Fibroblast of skin of right quadriceps (primary cell): ENCODE data around the gene SBF1.
"Not testable (repeated sequence)": the region's sequence is repeated elsewhere in the genome, so short reads cannot be mapped to it uniquely, and the experiment has no call there.

Experiments
- DNase-seq: peaks from one replicate; pipeline ENCODE4 v3.0.0-alpha.2; 2013

Gene SBF1

GRCh38 chr22:50443801-50444625 is 30.8 kb downstream of the SBF1 start:
- no peak for DNase-seq

GRCh38 chr22:50443197-50443596 is 31.6 kb downstream of the SBF1 start:
- DNase-seq: no peak

- DNase-seq: no peak
Observed at GRCh38 chr22:50441428-50441993, 33.3 kb downstream of the SBF1 start.

DNA sequence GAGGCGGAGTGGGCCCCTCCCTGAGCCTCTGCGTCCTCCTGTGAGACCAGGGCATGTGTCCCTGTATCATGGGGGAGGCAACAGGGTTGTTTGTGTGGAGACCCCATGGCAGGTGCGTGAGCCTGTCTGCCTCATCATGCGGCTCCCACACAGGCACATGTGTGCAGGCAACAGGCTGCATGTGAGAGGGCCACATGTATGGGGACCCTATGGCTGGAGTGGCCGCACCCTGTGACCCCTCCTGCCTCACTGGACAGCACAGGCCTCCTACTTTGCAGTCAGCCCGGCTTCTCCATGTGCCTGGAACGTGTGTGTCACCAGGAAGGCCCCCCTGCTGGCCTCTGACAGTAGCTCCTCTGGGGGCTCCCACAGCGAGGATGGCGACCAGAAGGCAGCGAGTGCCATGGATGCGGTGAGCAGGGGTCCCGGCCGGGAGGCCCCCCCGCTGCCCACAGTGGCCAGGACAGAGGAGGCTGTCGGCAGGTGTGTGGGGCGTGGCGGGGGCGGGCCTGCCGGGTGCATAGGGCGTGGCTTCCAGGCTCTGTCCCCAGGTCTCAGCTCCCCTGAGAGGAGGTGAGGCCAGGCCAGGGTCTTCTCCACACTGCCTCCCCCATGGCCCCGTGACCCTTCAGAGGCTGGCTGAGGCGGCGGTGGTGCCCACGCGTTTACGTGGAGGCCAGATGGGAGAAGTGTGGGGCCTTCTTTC is 34.1 kb downstream of the SBF1 start:
- no peak for DNase-seq

GRCh38 chr22:50439871-50440331 is 34.9 kb downstream of the SBF1 start:
- no peak for DNase-seq

DNA sequence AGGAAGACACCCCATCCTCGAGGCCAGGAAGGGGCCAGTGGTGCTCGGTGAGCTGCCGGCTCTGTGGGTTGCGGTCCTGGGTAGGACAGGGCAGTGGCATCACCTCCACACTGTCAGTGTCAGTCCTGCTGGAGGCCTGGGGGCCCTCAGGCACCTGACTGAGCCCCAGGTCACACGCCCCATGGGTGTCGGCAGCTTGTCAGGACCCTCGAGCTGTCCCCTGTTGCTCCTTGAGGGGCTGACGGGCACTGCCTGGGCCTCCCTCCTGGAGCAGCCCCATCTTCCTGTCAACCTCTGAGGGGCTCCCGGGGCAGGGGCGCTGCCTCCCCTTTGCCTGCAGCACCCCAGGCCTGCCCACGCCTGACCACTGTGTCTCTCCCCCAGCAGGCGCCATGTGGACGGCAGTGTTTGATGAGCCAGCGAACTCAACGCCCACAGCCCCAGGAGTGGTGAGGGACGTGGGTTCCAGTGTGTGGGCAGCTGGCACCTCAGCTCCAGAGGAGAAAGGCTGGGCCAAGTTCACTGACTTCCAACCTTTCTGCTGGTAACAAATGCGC is 35.4 kb downstream of the SBF1 start:
- DNase-seq: no peak

DNA sequence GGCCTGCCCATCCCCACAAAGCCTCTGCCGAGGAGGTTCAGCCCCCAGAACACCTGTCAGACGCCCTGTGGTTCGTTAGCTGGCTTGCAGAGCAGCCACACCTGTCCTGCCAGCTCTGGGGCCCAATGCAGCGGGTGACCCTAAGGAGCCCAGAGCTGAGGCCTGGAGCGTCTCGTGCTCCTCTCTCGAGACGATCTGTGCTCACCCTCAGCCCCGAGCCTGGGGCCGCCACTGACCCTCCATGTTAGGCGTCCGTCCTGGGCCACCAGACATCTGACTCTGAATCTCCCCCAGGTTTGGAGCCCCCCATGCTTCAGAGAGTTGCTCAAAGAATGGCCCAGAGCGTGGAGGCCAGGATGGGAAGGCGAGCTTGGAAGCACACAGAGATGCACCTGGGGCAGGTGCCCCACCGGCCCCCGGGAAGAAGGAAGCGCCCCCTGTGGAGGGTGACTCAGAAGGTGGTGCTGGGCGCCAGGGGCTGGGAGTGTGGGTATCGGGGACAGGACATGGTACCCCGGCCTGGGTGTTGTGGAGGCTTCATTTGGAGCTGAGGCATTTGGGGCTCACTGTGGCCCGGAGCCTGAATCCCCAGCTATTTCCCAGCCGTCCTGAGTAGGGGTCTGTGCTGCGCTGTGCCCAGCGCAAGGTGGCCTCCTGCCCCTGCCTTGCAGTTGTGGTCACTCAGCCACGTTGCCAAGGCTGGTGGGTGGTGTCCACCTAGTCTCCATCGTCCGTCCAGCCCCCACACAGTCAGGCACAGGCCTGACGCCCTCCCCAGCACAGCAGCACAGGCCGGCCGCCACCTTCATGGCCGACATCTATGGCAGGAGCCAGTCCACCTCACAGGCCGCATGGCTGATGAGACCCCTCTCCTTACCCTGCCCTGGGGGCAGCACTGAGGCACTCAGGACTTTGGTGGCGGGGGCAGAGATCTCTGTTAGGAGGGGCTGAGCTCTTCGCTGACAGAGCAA is 36.2 kb downstream of the SBF1 start:
- no peak for DNase-seq

- no peak for DNase-seq
Observed at GRCh38 chr22:50437511-50438304, 37.1 kb downstream of the SBF1 start.

- DNase-seq: no peak
Observed at GRCh38 chr22:50436841-50437341, 37.9 kb downstream of the SBF1 start.

GRCh38 chr22:50436015-50436830 is 38.6 kb downstream of the SBF1 start:
- no peak for DNase-seq

DNA sequence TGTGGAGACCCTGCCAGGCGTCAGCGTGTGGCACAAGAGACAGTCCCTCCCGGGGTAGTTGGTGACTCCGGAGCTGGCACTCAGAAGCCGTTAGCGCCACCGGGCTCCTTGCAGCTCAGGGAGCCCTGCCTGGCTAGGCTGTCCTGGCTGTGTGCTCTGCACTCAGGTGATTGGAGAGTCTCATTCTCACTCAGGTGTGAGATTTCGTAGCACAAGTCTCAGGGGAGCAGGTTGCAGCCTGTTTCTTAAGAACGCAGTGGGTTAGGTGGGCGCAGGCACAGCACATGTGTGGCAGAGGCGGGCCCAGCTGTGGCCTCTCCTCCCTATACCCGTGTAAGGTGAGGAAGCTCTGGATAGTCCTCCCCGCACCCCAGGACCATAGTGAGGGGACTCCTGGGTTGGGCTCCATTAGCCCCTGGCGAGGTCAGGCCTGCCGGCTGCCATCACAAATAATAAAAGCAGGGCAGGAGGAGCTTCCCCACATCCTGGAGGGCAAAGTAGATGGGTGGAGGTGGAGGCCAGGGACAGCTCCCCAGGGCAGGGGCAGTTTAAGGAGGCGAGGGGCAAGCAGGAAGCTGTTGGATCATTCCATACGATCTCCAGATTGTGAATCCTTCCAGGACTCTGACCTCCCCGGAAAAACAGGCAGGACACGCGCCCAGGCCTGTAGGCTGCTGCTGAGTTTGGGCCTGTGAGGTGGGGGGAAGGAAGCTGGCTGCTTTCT is 39.4 kb downstream of the SBF1 start:
- DNase-seq: no peak

DNA sequence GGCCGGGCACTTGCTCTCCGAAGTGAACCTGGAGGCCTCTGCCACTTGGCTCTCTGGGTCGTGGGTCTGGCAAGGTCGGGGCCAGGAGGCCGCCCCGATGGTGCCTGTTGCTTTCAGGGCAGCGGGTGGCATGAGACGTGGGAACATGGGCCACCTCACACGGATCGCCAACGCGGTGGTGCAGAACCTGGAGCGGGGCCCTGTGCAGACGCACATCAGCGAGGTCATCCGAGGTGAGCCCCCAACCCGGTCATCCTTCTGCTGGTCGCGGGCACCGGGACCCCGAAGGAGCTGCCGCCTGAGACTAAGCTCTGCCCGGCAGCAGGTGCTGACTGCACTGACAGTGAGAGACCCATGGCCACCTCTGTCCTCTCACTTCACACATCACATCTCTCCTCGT is 40.0 kb downstream of the SBF1 start:
- DNase-seq: no peak

GRCh38 chr22:50432877-50433510 is 41.8 kb downstream of the SBF1 start:
- not testable (repeated sequence) for DNase-seq

GRCh38 chr22:50432131-50432876 is 42.5 kb downstream of the SBF1 start:
- no peak for DNase-seq

DNA sequence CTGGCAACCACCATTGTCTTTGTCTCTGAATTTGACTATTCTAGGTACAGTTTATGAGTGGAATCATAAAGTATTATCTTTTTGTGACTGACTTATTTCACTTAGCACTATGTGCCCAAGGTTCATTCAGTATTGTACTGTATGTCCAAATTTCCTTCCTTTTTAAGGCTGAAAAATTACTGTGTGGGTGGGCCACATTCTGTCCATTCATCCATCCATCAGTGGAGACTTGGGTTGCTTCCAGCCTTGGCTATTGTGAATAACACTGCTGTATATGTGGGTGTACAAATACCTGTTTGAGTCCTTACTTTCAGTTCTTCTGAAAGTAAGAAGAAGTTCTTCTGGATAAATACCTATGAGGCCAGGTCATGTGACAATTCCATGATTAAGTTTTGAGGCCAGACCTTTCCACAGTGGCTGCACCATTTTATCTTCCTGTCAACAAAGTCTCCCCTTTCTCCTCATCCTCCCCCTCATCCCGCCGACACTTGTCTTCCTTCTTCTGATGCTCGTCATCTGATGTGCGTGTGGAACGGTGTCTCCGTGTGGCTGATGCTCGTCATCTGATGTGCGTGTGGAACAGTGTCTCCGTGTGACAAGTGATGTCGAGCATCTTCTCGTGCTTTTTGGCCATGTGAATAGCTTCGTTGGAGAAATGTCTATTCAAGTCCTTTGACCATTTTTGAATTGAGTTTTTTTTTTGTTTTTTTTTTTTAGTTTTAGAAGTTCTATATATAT is 49.5 kb downstream of the SBF1 start:
- no peak for DNase-seq

DNA sequence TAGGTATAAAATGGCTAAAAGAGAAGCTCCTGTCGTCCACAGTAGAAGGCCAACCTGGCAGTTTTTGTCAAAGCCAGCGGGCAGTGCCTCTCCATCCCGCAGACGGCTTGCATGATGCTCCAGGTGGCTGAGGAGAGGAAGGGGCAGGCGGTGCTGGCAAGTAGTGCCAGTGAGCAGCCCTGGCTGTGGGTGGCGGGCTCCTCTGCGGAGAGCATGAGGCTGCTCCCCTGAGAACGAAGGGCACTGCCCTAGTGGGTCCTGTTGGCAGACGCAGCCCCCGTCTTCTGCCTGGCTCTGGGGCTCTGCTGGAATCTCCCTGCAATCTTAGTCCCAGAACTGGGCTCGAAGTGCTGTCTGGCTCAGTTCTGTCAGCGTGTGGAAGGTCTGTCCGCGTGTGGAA is 50.9 kb downstream of the SBF1 start:
- DNase-seq: no peak

DNA sequence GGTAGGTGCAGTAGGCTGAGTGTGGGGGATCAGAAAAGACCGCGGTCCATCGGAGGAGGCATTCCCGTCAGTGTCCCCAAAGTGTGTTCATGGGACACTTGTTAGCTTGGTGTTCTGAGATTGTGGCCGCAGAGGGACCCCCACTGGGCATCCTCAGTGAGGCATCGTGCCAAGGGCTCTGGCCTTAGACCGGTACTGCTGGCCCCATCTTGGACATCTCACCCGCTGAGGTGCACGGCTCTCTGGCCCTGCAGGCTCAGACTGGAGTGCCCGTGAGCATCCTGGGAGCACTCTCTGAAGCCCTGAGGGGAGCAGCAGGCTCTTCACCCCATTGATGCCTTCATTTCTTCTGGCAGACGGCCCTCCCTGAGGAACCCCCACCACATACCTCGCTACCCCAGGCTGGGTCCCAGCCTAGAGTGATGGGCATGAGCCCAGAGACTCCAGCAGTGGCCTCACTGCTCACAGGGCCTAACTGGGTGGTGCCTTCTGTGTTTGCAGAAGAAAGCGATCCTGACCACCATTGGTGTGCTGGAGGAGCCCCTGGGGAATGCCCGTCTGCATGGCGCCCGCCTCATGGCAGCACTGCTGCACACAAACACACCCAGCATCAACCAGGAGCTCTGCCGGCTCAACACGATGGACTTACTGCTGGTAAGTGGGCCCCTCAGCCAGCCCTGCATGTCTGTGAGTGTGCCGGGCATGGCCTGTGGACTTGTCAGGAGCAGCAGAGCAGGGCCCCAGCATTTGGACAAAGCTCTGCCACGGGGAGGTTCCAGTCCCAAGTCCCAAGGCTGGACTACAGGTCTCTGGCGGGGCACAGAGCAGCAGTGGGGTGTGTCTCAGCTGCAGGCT is 51.6 kb downstream of the SBF1 start:
- no peak for DNase-seq
